Measurements from ENCODE around the gene ZNF775.
A peak's percentile ranks its signal among the peaks of the same experiment; 100 is the strongest.

Gene ZNF775

DNA sequence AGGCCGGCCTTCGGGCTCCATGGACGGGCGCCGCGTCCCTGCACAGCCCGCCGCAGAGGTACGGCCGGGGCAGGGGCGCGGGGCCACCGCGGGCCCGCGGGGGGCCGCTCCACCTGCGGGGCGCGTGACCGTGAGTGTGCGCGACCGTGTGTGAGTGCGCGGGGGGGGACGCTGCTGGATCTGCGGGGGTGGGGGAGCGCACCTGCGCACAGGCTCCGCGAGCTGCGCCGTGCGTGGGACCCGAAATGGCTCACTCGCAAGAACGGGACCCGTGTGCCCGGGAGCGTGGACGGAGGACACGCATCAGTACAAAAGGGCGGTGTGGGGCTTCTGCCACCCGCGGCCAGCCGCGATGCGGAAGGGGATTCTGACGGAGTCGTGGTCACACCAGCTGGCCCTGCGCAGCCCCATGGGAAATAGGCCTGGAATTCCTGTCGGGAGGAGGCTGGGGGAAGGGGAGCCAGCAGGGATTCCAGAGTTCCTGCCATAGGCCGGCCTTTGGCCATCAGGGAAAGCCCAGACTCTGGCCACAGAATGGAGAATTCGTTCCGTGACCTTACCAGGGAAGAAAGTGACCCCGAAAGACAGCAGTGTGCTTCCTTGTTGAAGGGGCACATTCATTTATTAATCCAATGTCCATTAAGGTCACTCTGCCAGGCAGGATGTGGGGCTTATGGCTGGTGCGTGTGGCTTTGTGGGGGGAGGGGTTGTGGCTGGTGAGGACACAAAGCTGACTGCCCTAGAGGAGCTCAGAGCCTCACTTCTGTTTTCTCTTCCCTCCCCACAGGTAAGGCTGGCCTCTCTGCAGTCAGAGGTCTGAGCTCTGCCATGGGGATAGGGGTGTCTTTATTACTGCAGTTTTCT is 10.0 kb upstream of the ZNF775 start:
- peak in 44 of 56 donors; percentile 22 to 87 (median 74) for DNase-seq

- DNase-seq: peak in 1 of 56 donors; percentile 36
These were observed 9.2 kb upstream of the ZNF775 start for GRCh38 chr7:150369748-150370501.

DNA sequence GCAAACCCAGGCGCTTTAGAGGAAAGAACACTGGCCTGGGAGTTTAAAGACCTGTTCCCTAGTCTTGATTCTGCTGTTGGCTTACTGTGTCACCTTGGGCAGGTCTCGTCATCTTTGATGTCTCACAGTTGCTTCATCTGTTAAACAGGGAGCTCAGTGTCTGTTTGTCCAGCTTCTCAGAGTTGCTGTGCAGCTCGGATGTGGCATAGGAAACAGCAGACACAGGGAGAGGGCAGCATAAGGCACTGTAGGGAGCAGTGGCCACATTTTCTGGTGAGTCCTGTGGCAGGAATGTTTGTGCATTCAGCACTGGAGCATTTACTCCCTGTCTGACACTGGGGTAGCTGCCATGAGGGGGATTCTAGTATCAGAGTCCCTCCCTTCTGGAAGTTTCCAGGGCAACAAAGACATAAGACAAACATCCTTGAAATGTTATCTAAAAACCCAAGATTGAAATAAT is 8.5 kb upstream of the ZNF775 start:
- no peak for DNase-seq

GRCh38 chr7:150371131-150371995 is 7.8 kb upstream of the ZNF775 start:
- no peak for DNase-seq

- no peak for DNase-seq
These were observed 7.2 kb upstream of the ZNF775 start for GRCh38 chr7:150371996-150372270.

- DNase-seq: no peak
These were observed 6.7 kb upstream of the ZNF775 start for GRCh38 chr7:150372271-150373048.

DNA sequence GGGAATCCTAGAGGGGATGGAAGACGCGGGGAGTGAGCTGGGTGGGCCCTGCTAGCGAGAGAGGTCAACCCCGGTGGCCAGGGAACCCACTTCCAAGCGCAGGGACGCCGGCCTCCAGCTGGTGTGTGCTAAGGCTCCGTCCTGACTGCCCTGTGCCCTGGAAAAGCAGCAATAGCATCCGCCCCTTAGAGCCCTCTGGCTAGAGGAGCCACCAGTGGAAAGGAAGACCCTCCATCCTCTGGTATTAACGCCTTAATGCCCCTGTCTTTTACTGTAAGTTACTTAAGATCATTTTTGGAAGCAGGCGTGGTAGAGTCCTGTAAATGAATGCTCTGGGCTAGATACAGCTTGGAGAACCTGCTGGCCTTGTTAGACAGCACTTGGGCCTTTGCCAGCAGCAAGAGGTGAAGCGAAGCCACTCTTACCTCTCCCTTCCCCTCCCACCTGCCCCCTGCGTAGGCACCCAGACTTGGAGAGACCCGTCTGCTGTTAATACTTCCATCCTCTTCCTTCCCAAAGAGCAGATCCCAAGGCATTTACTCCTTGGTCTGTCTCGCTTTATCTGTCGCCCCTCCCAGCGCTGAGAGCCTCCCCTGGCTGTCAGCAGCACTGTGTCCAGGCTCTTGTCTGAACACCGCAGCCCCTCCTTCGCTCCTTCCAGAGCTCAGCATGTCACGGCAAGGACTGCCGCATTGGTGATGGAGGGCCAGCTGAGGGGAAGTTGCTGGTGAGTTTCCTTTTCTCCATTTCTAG is 5.9 kb upstream of the ZNF775 start:
- no peak for DNase-seq

DNA sequence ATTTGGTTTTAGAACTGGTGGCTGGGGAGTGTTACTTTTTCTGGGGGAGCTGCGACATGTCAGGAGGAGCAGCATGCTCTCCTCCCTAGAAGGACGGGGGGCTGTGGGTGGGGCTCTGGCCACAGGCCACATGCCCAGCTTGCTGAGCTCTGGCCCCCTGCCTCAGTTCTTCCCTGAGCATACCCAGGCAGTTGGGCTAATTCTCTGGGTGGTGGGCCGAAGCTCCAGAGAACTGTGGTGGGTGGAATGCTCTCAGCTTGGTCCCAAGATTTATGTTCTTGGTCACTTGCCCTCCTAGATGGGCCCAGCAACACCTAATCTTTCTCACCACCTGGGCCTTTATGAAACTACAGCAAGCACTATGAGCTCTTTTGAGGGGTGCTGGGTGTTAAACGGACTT is 5.1 kb upstream of the ZNF775 start:
- no peak for DNase-seq

DNA sequence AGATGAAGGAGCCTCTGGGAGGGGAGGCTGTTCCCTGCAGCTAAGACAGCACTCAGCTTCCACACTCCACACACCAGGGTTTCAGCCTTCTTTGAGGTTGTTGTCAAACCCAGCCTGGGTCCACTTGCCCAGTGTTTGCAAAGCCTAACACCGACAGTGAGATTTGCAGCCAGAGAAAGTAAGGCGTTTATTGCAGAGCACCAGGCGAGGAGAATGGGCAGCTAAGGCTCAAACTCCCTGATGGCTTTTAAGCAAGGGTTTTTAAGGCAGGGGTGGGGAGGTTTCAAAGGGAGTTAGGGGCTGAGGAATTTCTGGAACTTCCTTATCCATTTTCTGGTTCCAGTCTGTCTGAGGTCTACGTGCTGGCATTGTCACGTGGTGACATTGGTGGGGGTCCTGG is 4.7 kb upstream of the ZNF775 start:
- no peak for DNase-seq

DNA sequence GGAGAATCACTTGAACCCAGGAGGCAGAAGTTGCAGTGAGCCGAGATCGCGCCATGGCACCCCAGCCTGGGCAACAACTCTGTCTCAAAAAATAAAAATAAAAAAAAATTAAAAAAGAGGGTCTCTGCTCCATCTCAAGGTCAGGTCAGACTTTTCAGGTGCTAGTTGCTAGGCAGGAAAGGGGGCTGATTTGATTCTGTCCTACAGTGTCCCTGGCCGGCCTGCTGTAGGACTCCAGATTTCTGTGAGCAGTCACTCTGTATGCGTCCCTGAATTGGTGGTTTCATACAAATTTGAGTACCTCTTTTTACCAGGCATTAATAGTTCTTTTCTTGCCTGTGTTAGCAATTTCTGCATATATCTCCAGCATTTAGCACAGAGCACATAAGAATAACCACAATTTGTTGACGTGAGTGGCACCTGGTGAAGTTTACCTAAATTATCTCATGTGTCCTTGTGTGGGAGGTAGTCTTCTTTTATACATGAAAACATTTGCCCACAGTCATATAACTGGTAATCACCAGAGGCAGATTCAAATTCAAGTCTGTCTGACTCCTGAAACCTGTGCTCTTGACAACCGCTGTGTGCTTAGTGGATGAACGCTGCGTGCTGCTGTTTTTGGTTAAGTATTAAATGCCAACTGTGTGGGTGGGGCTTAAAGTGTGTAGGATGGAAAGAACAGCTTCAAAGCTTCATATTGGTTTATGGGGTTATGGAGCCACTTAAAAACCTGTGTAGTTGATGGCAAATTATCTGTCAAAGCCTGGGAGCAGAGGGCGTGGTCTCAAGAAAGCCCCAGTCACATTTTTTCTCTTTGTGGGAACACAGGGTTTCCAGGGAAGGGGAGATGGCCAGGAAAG is 3.2 kb upstream of the ZNF775 start:
- peak in 8 of 56 donors; percentile 15 to 48 (median 38) for DNase-seq

DNA sequence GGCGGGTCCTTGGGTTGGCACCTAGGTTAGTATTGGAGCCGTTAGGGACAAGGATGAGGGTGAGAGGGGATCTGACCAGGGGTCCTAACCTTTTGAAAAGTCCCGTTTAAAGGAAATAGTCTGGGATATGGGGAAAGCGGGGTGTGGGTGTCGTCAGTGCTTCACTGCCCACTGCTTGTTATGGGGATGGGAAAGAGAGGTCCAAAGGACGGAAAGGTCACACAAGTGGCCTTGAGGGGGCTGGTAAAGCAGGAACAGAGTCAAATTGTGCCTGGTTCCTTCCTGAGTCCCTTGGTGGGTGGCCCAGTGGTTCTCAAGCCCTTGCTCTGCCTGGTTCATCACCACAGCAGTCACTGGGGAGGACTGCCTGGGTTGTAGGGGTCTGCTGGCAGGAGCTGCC is 2.6 kb upstream of the ZNF775 start:
- DNase-seq: no peak

DNA sequence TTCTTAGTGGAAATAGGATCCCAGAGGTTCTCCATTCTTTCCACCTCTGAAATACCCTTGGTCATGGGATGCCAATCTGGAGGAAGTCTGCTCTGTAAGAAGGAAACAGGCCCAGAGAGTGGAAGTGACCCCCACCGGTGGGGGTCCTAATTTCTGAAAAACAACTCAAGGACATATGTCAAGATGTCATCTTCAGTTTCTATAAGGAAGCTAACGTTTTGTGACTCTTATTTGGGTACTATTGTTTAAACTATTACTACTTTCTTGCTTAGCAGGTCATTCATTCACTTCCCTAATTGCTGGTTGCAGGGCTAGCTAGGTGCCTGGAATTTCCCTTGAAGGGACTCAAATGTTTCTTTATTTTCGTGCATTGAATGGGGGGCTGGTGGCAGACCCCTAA is 1.9 kb upstream of the ZNF775 start:
- DNase-seq: no peak

DNA sequence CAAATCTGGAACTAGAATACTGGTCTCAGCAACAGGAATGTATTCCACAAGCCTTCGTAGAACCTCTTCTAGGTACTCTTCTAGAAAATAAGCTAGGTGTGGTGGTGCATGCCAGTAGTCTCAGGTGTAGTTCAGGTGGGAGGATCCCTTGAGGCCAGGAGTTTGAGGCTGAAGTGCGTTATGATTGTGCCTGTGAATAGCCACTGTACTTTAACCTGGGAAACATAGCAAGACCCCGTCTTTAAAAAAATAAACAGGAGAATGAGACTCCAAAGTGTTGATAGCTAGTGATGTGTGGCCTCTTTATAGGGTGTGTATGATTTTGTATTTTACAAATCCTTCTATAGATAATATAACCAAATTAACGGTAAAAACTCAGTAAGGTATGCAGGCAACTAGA is 1.5 kb upstream of the ZNF775 start:
- DNase-seq: no peak

- DNase-seq: peak in 35 of 56 donors; percentile 15 to 69 (median 30)
These were observed 846 bp upstream of the ZNF775 start for GRCh38 chr7:150378115-150378852.

DNA sequence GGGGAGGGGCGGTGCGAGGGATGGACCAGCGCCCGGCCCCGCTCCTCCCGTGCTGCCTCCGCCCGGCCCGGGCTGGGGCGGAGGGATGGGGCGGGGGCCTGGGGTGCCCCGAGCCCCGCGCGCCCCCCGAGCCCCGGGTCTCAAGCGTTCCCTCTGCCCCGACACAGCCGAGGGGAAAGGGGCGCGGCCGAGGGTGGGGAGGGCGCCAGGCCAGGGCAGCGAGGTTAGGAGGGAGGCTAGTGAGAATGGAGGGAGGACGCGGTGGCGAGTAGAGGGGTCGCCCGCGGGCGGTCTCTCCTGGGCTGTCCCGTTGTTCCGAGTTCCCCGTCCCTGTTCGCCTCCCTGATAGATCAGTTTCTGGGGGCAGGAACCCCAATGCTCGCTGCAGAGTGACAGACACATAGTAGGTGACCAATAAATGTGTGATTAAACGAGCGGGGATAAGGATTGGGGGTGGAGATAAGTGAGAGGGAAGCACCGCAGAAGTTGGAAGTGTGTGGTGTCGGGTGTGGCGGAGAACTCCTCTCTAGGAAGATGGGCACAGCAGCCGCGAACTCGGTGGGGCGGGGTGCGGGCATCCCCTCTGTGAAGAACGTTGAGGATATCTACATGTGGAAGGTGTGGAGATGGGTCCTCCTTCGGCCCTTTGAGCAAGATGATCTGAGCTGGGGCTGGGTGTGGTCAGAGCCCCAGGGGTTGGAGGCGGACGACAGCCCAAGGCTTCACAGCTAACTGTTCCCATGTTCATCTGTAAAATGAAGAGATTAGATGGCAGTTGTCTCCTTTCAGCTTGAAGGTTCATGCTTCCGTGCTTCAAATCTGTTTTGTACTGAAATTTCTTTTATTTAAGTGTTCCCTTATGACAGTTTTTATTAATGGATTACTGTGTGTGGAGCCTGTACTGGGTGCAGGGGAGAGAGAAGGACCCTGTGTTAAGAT is 580 bp downstream of the ZNF775 start:
- DNase-seq: peak in 18 of 56 donors; percentile 24 to 75 (median 53)

- no peak for DNase-seq
These were observed 1.3 kb downstream of the ZNF775 start for GRCh38 chr7:150380463-150380862.

GRCh38 chr7:150381096-150381495 is 2.0 kb downstream of the ZNF775 start:
- DNase-seq: no peak

Measured in nucleus accumbens (tissue), 56 donors.